CD14-positive monocyte (primary cell): Measurements from ENCODE around the gene ESD. TPM values are rescaled to one million over a fixed set of nuclear protein-coding genes. Genes with fewer than 3 reads are reported as not detected.

Experiments used
- DNase-seq, 3 donors: peaks; one replicate each; pipeline ENCODE4 v3.0.0-alpha.2; 2011 to 2022
- H2AFZ ChIP-seq: 2 replicates; pipeline ENCODE4 v1.6.0; 2012; ENCODE audit warnings: mild to moderate bottlenecking, low read depth, low read length, inconsistent platforms; ENCODE audit not compliant: insufficient read depth, poor library complexity, severe bottlenecking
- H3K27ac ChIP-seq, 2 donors: 1 replicate in 1 of 2; 2 replicates in 1 of 2; pipeline ENCODE4 v1.5.1; 2012 to 2013; ENCODE audit warnings: low read length in 2 of 2, control low read depth in 1 of 2, inconsistent platforms in 1 of 2, low read depth in 1 of 2, mild to moderate bottlenecking in 1 of 2
- H3K27me3 ChIP-seq, 2 donors: one replicate each; pipeline versions ENCODE4 v1.6.0 to v1.6.1; 2011 to 2013; ENCODE audit warnings: low read length in 2 of 2; ENCODE audit not compliant: control insufficient read depth in 2 of 2, insufficient read depth in 2 of 2
- H3K36me3 ChIP-seq, 2 donors: replicated peaks in 1 of 2; 1 replicate in 1 of 2; 2 replicates in 1 of 2; pipeline versions ENCODE4 v1.5.1 to v1.6.1; 2012 to 2013; ENCODE audit warnings: low read length in 2 of 2, control low read depth in 1 of 2, inconsistent platforms in 1 of 2, mild to moderate bottlenecking in 1 of 2; ENCODE audit not compliant: insufficient read depth in 2 of 2, control insufficient read depth in 1 of 2
- H3K4me1 ChIP-seq, 2 donors: 1 replicate in 1 of 2; 2 replicates in 1 of 2; pipeline versions ENCODE4 v1.5.1 to v1.6.1; 2012 to 2013; ENCODE audit warnings: low read length in 2 of 2, control low read depth in 1 of 2, inconsistent platforms in 1 of 2, mild to moderate bottlenecking in 1 of 2, moderate library complexity in 1 of 2; ENCODE audit not compliant: insufficient read depth in 2 of 2, control insufficient read depth in 1 of 2
- H3K4me2 ChIP-seq: replicated peaks from 2 replicates; pipeline ENCODE3; 2012; ENCODE audit warnings: low read length, moderate library complexity, mild to moderate bottlenecking; ENCODE audit not compliant: poor library complexity, severe bottlenecking; ENCODE audit errors: extremely low read depth
- H3K4me3 ChIP-seq, 3 experiments: fragments of 200-600 bp in 1 of 3; sonication (generic) in 1 of 3; replicated peaks in 1 of 3; 1 replicate in 2 of 3; 2 replicates in 1 of 3; pipeline ENCODE4 v1.5.1; 2011 to 2013; ENCODE audit warnings: low read length in 3 of 3, mild to moderate bottlenecking in 3 of 3, control low read depth in 2 of 3, low read depth in 2 of 3, inconsistent platforms in 1 of 3, moderate library complexity in 1 of 3
- H3K79me2 ChIP-seq: 2 replicates; pipeline ENCODE4 v1.6.0; 2012; ENCODE audit warnings: mild to moderate bottlenecking, control low read depth, inconsistent platforms, low read length, moderate library complexity; ENCODE audit not compliant: insufficient read depth
- H3K9ac ChIP-seq: 2 replicates; pipeline ENCODE4 v1.6.0; 2017; ENCODE audit warnings: low read length, mild to moderate bottlenecking; ENCODE audit not compliant: insufficient read depth, poor library complexity, severe bottlenecking
- H3K9me3 ChIP-seq, 2 donors: replicated peaks in 1 of 2; 1 replicate in 1 of 2; 2 replicates in 1 of 2; pipeline versions ENCODE4 v1.5.1 to v1.6.1; 2012 to 2013; ENCODE audit warnings: low read length in 2 of 2, control low read depth in 1 of 2; ENCODE audit not compliant: control insufficient read depth in 1 of 2, insufficient read depth in 1 of 2
- H4K20me1 ChIP-seq: 2 replicates; pipeline ENCODE4 v1.6.0; 2012; ENCODE audit warnings: mild to moderate bottlenecking, low read length, control low read depth, moderate library complexity; ENCODE audit not compliant: insufficient read depth
- H3K27ac Mint-ChIP-seq, 7 donors: one replicate each; pipeline ENCODE4 v1.8.0; 2020; ENCODE audit warnings: mild to moderate bottlenecking in 7 of 7, mixed read lengths in 7 of 7, moderate library complexity in 6 of 7, inconsistent platforms in 2 of 7
- H3K27me3 Mint-ChIP-seq, 3 donors: one replicate each; pipeline ENCODE4 v1.8.0; 2021 to 2022; ENCODE audit warnings: low read depth in 3 of 3, mild to moderate bottlenecking in 3 of 3, mixed read lengths in 3 of 3, moderate library complexity in 3 of 3, inconsistent platforms in 1 of 3
- H3K36me3 Mint-ChIP-seq, 2 donors: one replicate each; pipeline ENCODE4 v1.8.0; 2020; ENCODE audit warnings: mixed read lengths in 2 of 2, inconsistent platforms in 1 of 2, mild to moderate bottlenecking in 1 of 2
- H3K4me1 Mint-ChIP-seq: one replicate; pipeline ENCODE4 v1.8.0; 2020; ENCODE audit warnings: mild to moderate bottlenecking, mixed read lengths
- H3K4me3 Mint-ChIP-seq, 2 donors: one replicate each; pipeline ENCODE4 v1.8.0; 2020; ENCODE audit warnings: mild to moderate bottlenecking in 2 of 2, mixed read lengths in 2 of 2, moderate library complexity in 1 of 2
- H3K9me3 Mint-ChIP-seq, 7 donors: one replicate each; pipeline ENCODE4 v1.8.0; 2020 to 2022; ENCODE audit warnings: mixed read lengths in 7 of 7, mild to moderate bottlenecking in 6 of 7, moderate library complexity in 6 of 7, inconsistent platforms in 2 of 7
- WGBS: methylation state at CpG from one replicate; pipeline ENCODE4 v1.1.5; 2013; ENCODE audit warnings: missing lambda C conversion rate; ENCODE audit not compliant: insufficient coverage; 5-methylcytosine and 5-hydroxymethylcytosine counted together
- intact Hi-C, 2 donors: fragments of 100-400 bp; cut with micrococcal nuclease; formaldehyde crosslinking; loops; one replicate each; pipeline versions ENCODE4 v1.15.0 to v1.15.1; 2023
- polyA plus RNA-seq, 3 donors: library from polyadenylated mRNA; depleted of rRNA in 1 of 3; unstranded in 2 of 3; stranded (reverse) in 1 of 3; fragments of 300-500 nt in 2 of 3; fragments of >200 nt in 1 of 3; fragmentation: Illumina TruSeq in 2 of 3; gene quantifications; 1 replicate in 2 of 3; 2 replicates in 1 of 3; pipeline ENCODE4 v1.2.3, GENCODE V29; 2012 to 2021
- TF ChIP-seq, protein P1 (sequence below): fragments of 200-600 bp; IDR thresholded peaks from one replicate; pipeline ENCODE4 v1.8.0; 2022; ENCODE audit warnings: antibody characterized with exemption, mild to moderate bottlenecking

ESD gene
- polyA plus RNA-seq, 3 donors, result 46.8 to 147 (median 139) TPM

DNA sequence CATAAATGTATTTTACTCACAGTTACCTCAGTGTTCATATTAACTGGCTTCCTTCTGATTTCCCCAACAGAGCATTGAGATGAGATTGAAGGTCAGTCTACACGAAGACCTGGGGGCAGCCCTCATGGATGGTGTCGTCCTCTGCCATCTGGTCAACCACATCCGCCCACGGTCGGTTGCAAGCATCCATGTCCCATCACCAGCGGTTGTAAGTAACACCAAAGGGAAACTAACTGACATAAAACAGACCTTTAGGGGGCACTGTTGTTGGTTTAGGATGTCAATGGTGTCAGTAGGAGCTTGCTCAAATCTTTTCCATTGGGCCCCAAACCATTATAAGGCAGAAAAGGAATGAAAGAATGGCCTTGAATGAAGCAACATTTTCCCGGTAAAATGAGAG, 68.2 kb downstream of the ESD start:
- Histone ChIP-seq H3K9me3 (no peaks in the 10 kb centered on the region), H3K79me2 (no peaks in the 10 kb centered on the region), H3K4me3 (no peak overlapping the region), H3K9ac (no peak overlapping the region), H3K27me3 (no peaks in the 10 kb centered on the region), H3K4me1 (peaks cover 2 to 10% of the 10 kb centered on the region in 2 donors), H3K4me2 (no peak overlapping the region), H2AFZ (no peak overlapping the region), H3K36me3 (peaks cover 38 to 64% of the 10 kb centered on the region in 2 donors), H4K20me1 (no peaks in the 10 kb centered on the region), H3K27ac (no peak overlapping the region)
- Mint-ChIP-seq H3K4me1 (peaks cover 15% of the 10 kb centered on the region), H3K27me3 (peaks cover 0 to 1% (median 0%) of the 10 kb centered on the region in 3 donors), H3K36me3 (peaks cover 60 to 68% of the 10 kb centered on the region in 2 donors), H3K9me3 (peaks cover 0 to 3% (median 0%) of the 10 kb centered on the region in 7 donors), H3K4me3 (no peak overlapping the region), H3K27ac (no peak overlapping the region)
- DNase-seq, result no peak
- TF ChIP-seq, protein P1, sequence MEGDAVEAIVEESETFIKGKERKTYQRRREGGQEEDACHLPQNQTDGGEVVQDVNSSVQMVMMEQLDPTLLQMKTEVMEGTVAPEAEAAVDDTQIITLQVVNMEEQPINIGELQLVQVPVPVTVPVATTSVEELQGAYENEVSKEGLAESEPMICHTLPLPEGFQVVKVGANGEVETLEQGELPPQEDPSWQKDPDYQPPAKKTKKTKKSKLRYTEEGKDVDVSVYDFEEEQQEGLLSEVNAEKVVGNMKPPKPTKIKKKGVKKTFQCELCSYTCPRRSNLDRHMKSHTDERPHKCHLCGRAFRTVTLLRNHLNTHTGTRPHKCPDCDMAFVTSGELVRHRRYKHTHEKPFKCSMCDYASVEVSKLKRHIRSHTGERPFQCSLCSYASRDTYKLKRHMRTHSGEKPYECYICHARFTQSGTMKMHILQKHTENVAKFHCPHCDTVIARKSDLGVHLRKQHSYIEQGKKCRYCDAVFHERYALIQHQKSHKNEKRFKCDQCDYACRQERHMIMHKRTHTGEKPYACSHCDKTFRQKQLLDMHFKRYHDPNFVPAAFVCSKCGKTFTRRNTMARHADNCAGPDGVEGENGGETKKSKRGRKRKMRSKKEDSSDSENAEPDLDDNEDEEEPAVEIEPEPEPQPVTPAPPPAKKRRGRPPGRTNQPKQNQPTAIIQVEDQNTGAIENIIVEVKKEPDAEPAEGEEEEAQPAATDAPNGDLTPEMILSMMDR, result no peak
- no CpG with 5 or more reads among the region's 7 CpGs for WGBS
- intact Hi-C loops, result loop anchor here in 1 of 2 donors (10.0 kb wide), 1 partner anchor 234 kb away; no protein-coding TSS in a partner anchor

DNA sequence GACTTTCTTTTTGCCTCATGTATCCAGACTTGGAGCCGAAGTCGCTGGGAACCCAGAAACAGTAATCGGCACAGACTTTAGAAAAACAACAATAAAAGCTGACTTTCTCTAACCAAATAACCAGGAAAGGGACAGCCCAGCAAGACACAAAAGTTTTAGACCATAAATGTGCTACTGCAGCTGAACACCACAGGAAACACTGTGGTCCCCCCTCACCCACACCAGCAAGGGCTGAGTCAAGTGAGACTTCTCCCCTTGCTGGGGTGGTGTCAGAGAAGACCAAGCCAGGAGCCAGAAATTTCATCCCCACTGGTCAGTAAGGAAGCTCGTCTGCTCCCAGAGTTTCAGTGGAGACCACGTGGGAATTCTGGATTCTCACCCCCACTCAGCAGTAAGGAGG, 70.6 kb downstream of the ESD start:
- peaks cover 28 to 57% of the 10 kb centered on the region in 2 donors for H3K36me3 ChIP-seq
- H3K4me2 ChIP-seq, result no peak overlapping the region
- no peak for DNase-seq
- H3K4me1 ChIP-seq, result peaks cover 7 to 10% of the 10 kb centered on the region in 2 donors
- H4K20me1 ChIP-seq, result no peaks in the 10 kb centered on the region
- H3K27me3 ChIP-seq, result no peaks in the 10 kb centered on the region
- no peak overlapping the region for H3K4me3 ChIP-seq
- H3K9ac ChIP-seq, result no peak overlapping the region
- WGBS, result 97% methylated on average over 3 of the region's 5 CpGs
- H2AFZ ChIP-seq, result no peak overlapping the region
- intact Hi-C loops, result loop anchor here in 1 of 2 donors (10.0 kb wide), 1 partner anchor 232 kb away; no protein-coding TSS in a partner anchor
- no peaks in the 10 kb centered on the region for H3K9me3 ChIP-seq
- Mint-ChIP-seq H3K36me3 (peaks cover 60 to 62% of the 10 kb centered on the region in 2 donors), H3K4me3 (no peak overlapping the region), H3K27ac (no peak overlapping the region), H3K4me1 (peaks cover 24% of the 10 kb centered on the region), H3K9me3 (peaks cover 0 to 3% (median 0%) of the 10 kb centered on the region in 7 donors), H3K27me3 (peaks cover 0 to 2% (median 1%) of the 10 kb centered on the region in 3 donors)
- TF ChIP-seq, protein P1, result no peak
- no peak overlapping the region for H3K27ac ChIP-seq
- no peaks in the 10 kb centered on the region for H3K79me2 ChIP-seq

Other genes starting within 250 kb of the ESD start
- 1 to 10 TPM in 2 of 3 donors, under 1 TPM in 1; 0.88 to 7.1 (median 2.1) TPM for gene LRCH1, start 244.0 kb downstream of the ESD start, polyA plus RNA-seq
- not detected for gene HTR2A, start 99.9 kb upstream of the ESD start, polyA plus RNA-seq